OCI-LY7 (cell line): Measurements from ENCODE around the gene SPATA33. TPM values are rescaled to one million over a fixed set of nuclear protein-coding genes. Genes with fewer than 3 reads are reported as not detected.
A peak's percentile ranks its signal among the peaks of the same experiment; 100 is the strongest.

Experiments used
- BruUV-seq: library from RNA; stranded (reverse); fragments of 400-500 nt; replicated peaks from 2 replicates; lab custom pipeline; 2021; lab: Mats Ljungman, UMichigan
- CTCF ChIA-PET: fragments of 300-600 bp; sonication (Branson Sonifier 250); formaldehyde crosslinking; loops from one replicate; lab custom pipeline; 2022; ENCODE audit warnings: antibody characterized with exemption; ENCODE audit not compliant: unreplicated experiment; lab: Charles Lee
- POLR2A ChIA-PET: fragments of 300-600 bp; sonication (Branson Sonifier 250); formaldehyde crosslinking; loops from one replicate; lab custom pipeline; 2022; ENCODE audit warnings: antibody characterized with exemption; lab: Charles Lee
- DNase-seq: peaks from one replicate; pipeline ENCODE4 v3.0.0-alpha.2; 2015; ENCODE audit warnings: low spot score
- H2AFZ ChIP-seq: fragments of 200-600 bp; sonication (generic), shearing (Covaris generic); 2 replicates; pipeline ENCODE4 v1.6.1; 2014; ENCODE audit warnings: mild to moderate bottlenecking, antibody characterized with exemption, low read length, moderate library complexity
- H3K27ac ChIP-seq: fragments of 200-600 bp; sonication (generic); 2 replicates; pipeline ENCODE4 v1.5.1; 2014; ENCODE audit warnings: mixed run types, low read depth, mild to moderate bottlenecking, moderate library complexity, low read length, inconsistent platforms; ENCODE audit not compliant: poor library complexity, severe bottlenecking
- H3K36me3 ChIP-seq: fragments of 200-600 bp; sonication (generic); 2 replicates; pipeline ENCODE4 v1.6.1; 2014; ENCODE audit warnings: mild to moderate bottlenecking, antibody characterized with exemption, low read length, moderate library complexity, mixed read lengths; ENCODE audit not compliant: insufficient read depth
- H3K4me1 ChIP-seq: fragments of 200-600 bp; sonication (generic); 2 replicates; pipeline ENCODE4 v1.5.1; 2014; ENCODE audit warnings: mild to moderate bottlenecking, low read length; ENCODE audit not compliant: insufficient read depth, poor library complexity, severe bottlenecking
- H3K4me2 ChIP-seq: fragments of 200-600 bp; sonication (generic); 2 replicates; pipeline ENCODE4 v1.6.1; 2014; ENCODE audit warnings: mild to moderate bottlenecking, low read length
- H3K4me3 ChIP-seq: fragments of 200-600 bp; sonication (generic); 2 replicates; pipeline ENCODE4 v1.5.1; 2014; ENCODE audit warnings: mild to moderate bottlenecking, low read depth, low read length; ENCODE audit not compliant: poor library complexity, severe bottlenecking
- H3K79me2 ChIP-seq: fragments of 200-600 bp; sonication (generic); 2 replicates; pipeline ENCODE4 v1.6.1; 2016; ENCODE audit warnings: low read depth, mild to moderate bottlenecking, low read length, moderate library complexity, mixed read lengths; ENCODE audit not compliant: insufficient read depth
- H3K9me2 ChIP-seq: fragments of 200-600 bp; sonication (generic); 2 replicates; pipeline ENCODE4 v1.6.1; 2016; ENCODE audit warnings: mild to moderate bottlenecking, low read length, mixed read lengths; ENCODE audit not compliant: insufficient read depth
- H3K9me3 ChIP-seq: fragments of 200-600 bp; sonication (generic); 2 replicates; pipeline ENCODE4 v1.6.1; 2014; ENCODE audit warnings: mild to moderate bottlenecking, mixed run types, low read length, mixed read lengths
- H4K20me1 ChIP-seq: fragments of 200-600 bp; sonication (generic); 2 replicates; pipeline ENCODE4 v1.6.1; 2014; ENCODE audit warnings: mild to moderate bottlenecking, antibody characterized with exemption, low read length, moderate library complexity, mixed read lengths; ENCODE audit not compliant: insufficient read depth
- EZH2phosphoT487 ChIP-seq: fragments of 200-600 bp; sonication (generic); IDR thresholded peaks from 2 replicates; pipeline ENCODE4 v1.6.1; 2018; ENCODE audit warnings: low read depth, borderline replicate concordance, mild to moderate bottlenecking, mixed run types, antibody characterized with exemption, low read length, moderate library complexity, mixed read lengths
- intact Hi-C: fragments of 100-400 bp; cut with micrococcal nuclease; formaldehyde crosslinking; loops from one replicate; pipeline ENCODE4 v1.10.0; 2022; ENCODE audit not compliant: unreplicated experiment
- total RNA-seq, 2 experiments: library from RNA; depleted of rRNA in 1 of 2; stranded (reverse); fragments of >200 nt in 1 of 2; shearing (Covaris generic) in 1 of 2; gene quantifications; 2 replicates each; pipeline ENCODE4 v1.2.3, GENCODE V29; 2014 to 2022
- TF ChIP-seq, protein P1 (sequence below): fragments of 200-600 bp; sonication (generic); conservative IDR thresholded peaks from 2 replicates; pipeline ENCODE4 v1.5.1; 2014; ENCODE audit warnings: mild to moderate bottlenecking, antibody characterized with exemption, low read length, moderate library complexity, mixed read lengths

SPATA33 gene
- total RNA-seq, 2 experiments from 2014 or later, result 9.4 to 17.3 TPM

DNA sequence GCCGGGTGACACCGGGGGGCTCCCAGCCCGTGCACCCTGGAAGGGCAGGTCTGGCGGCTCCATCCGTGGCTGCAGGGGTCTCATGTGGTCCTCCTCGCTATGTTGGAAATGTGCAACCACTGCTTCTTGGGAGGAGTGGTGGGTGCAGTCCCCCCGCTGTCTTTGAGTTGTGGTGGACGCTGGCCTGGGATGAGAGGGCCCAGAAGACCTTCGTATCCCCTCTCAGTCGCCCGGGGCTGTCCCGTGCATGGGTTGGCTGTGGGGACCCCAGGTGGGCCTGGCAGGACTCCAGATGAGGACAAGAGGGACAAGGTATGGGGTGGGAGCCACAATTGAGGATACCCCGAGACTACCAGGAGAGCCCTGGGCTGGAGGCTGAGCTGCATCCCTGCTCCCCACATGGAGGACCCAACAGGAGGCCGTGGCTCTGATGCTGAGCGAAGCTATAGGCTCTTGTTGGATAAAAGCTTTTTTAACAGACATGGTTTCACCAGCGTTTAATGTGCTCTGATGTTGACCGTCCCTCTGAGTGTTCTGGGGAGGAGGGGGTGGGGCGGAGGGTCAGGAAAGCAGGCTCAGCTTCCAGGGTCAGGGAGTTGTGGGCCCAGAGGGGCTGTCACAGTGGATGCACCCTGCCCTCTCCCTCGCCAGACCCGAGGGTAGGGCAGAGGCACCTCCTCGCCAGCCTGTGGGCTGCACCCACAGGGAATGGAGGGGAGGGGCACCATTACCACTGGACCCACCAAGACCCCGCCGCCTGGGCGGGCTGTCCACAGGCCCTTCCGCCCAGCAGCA, 38.4 kb downstream of the SPATA33 start:
- Histone ChIP-seq H3K9me3 (no peaks in the 10 kb centered on the region), H2AFZ (no peak overlapping the region), H3K4me2 (peak overlapping the region; percentile 18; the same call in 1 of the 2 replicates), H3K4me1 (peaks cover 24% of the 10 kb centered on the region), H3K79me2 (no peaks in the 10 kb centered on the region), H3K9me2 (no peaks in the 10 kb centered on the region), H4K20me1 (no peaks in the 10 kb centered on the region), H3K27ac (no peak overlapping the region), H3K4me3 (no peak overlapping the region), H3K36me3 (peaks cover 61% of the 10 kb centered on the region)
- TSS peak; percentile 75 for BruUV-seq
- no peak for DNase-seq
- intact Hi-C loops, result no loop called here
- TF ChIP-seq EZH2phosphoT487, result no peak
- TF ChIP-seq, protein P1, sequence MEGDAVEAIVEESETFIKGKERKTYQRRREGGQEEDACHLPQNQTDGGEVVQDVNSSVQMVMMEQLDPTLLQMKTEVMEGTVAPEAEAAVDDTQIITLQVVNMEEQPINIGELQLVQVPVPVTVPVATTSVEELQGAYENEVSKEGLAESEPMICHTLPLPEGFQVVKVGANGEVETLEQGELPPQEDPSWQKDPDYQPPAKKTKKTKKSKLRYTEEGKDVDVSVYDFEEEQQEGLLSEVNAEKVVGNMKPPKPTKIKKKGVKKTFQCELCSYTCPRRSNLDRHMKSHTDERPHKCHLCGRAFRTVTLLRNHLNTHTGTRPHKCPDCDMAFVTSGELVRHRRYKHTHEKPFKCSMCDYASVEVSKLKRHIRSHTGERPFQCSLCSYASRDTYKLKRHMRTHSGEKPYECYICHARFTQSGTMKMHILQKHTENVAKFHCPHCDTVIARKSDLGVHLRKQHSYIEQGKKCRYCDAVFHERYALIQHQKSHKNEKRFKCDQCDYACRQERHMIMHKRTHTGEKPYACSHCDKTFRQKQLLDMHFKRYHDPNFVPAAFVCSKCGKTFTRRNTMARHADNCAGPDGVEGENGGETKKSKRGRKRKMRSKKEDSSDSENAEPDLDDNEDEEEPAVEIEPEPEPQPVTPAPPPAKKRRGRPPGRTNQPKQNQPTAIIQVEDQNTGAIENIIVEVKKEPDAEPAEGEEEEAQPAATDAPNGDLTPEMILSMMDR, result no peak
- ChIA-PET POLR2A (no interaction called here), CTCF (no interaction called here)

DNA sequence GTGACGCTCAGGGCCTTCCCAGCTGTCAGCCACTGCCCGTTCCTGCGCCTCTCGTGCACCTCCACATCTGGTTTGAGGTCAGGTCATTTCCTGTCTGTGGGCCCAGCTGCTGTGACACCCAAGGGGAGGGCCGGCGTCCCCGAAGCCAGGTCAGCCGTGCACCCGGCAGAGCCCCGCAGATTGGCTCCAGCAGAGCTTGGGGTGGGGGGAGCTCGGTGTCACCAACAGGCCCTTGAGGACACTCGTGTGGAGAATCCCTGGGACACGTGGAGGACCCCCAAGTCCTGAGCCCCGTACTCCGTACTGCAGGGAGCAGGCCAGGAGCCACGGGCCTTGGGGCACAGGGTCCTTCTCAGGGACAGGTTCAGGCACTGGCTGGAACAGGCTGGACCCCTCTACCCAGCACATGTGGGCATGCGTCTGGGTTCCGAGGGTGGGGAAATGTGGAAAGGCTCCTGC, 39.1 kb downstream of the SPATA33 start:
- no peak overlapping the region for H2AFZ ChIP-seq
- H3K4me3 ChIP-seq, result no peak overlapping the region
- H3K9me3 ChIP-seq, result no peaks in the 10 kb centered on the region
- peak; percentile 50 for DNase-seq
- no peak for TF ChIP-seq EZH2phosphoT487
- TF ChIP-seq, protein P1, result no peak
- no peaks in the 10 kb centered on the region for H3K9me2 ChIP-seq
- H3K4me2 ChIP-seq, result peak overlapping the region; percentile 18; the same call in 1 of the 2 replicates
- H3K27ac ChIP-seq, result no peak overlapping the region
- ChIA-PET CTCF (interaction anchor here (0.6 kb wide), 1 partner anchor 897 kb away, joined by 3 read pairs; no protein-coding TSS in a partner anchor), POLR2A (no interaction called here)
- H4K20me1 ChIP-seq, result no peaks in the 10 kb centered on the region
- no TSS peak for BruUV-seq
- H3K36me3 ChIP-seq, result peaks cover 55% of the 10 kb centered on the region
- H3K79me2 ChIP-seq, result no peaks in the 10 kb centered on the region
- H3K4me1 ChIP-seq, result peaks cover 24% of the 10 kb centered on the region
- intact Hi-C loops, result no loop called here

DNA sequence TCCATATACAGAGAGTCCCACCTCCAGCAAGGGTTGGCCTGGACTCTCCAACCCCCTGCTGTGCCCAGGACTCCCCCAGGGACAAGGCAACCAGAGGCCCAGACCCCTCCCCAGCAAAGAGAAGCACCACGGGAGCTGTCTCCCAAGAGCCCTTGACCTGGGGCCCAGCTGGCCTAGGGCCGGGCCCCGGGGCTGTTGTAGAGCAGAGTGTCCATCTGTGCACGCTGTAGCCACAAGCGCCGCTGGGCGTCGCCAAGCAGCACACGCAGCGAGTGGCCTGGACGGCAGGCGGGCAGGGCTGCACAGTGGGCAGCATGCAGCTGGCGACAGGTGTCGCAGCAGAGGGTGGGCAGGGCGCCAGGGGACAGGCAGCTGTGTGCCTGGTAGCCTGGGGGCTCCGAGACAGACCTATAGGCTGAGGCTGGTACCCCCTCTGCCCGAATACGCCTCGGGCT, 39.6 kb downstream of the SPATA33 start:
- H3K9me3 ChIP-seq, result no peaks in the 10 kb centered on the region
- H4K20me1 ChIP-seq, result no peaks in the 10 kb centered on the region
- POLR2A ChIA-PET, result no interaction called here
- peaks cover 50% of the 10 kb centered on the region for H3K36me3 ChIP-seq
- H3K4me3 ChIP-seq, result no peak overlapping the region
- no peak for DNase-seq
- peaks cover 26% of the 10 kb centered on the region for H3K4me1 ChIP-seq
- CTCF ChIA-PET, result interaction anchor here (0.6 kb wide), 1 partner anchor 898 kb away, joined by 3 read pairs; no protein-coding TSS in a partner anchor
- intact Hi-C loops, result no loop called here
- H3K9me2 ChIP-seq, result no peaks in the 10 kb centered on the region
- H3K79me2 ChIP-seq, result no peaks in the 10 kb centered on the region
- no peak overlapping the region for H3K4me2 ChIP-seq
- BruUV-seq, result no TSS peak
- H3K27ac ChIP-seq, result no peak overlapping the region
- no peak for TF ChIP-seq EZH2phosphoT487
- TF ChIP-seq, protein P1, result no peak
- H2AFZ ChIP-seq, result no peak overlapping the region
